NCI-H1436 treated with DMSO at 0.1 percent for 48 hours (cell line): ENCODE results near the gene TAF12.
"Not testable (repeated sequence)": the region's sequence is repeated elsewhere in the genome, so short reads cannot be mapped to it uniquely, and the experiment has no call there.

ENCODE experiments used
- DNase-seq: peaks from one replicate; lab custom pipeline; 2025; lab: John Stamatoyannopoulos, UW

TAF12 gene

DNA sequence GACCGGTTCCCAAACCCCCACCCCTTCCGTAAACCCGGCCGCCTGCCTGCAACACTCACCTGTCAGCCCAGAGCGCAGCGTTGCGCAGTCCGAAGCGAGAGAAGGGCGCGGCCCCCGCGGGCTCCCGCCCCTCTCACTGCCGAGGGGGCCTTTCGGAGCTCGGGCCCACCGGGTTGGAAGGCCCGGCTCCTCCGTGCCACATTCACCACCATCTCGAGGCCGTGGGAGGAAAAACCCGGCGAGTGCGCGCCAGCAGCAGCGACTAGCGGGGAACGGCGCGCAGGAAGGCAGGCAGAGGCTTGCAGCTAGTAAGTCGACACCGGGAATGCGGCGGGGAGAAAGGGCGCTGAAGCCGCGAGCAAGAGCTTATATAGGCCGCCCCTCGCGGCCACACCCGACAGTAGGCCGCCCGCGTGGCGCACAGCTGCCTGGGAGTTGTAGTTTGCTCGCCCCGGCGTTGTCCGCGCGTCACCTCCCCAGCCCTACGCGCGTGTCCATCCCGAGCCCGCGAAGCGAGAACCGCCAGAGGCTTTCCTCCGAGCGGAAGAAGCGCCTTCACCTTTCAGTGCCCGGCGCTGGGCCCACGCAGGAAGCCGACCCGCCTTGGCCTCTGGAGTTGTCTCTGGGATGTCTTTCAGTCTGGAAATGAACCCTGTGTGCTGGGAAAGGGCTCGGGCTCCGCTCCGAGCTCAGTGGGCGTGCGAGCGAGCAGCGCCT, 61.2 kb downstream of the TAF12 start:
- DNase-seq = peak; percentile 67

DNA sequence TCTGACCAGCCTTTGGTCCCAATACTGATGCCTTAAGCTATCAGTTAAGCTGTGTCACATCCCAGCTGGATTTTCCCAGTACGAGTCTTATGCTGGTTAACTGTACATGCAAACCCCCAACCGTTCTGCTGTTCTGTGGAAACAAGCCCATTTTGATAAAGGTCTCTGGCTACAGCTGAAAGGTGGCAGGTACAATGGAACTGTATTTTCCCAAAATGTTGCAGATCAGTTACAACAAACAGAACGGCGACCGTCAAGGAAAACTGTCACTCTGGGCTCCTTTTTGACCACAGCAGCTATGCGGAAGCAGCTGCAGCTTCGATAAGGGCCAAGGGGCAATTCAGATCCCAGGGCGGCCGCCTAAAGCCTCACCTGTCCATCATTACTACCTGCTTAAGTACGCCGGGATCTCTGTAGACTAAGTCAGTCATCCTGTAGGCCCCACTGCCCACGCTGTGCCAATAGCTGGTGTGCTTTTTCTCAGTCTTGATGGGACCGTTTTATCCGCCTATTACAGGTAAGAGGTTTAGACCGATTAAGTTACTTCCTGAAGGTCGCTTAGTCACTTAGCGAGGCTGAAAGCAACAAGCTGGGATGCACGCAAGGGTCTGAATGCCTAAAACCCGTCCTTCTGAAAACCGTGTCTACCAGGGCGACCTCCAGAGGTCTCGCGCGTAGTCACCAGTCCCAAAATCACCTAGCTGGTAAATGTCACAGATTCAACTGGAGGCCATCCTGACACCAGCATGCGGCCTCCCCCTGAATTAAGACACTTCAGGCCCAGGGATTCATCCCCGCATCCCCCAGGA, 61.9 kb downstream of the TAF12 start:
- DNase-seq = no peak

- DNase-seq = no peak
These were observed 63.5 kb downstream of the TAF12 start for GRCh38 chr1:28579401-28579800.

GRCh38 chr1:28578696-28579218, 64.1 kb downstream of the TAF12 start:
- DNase-seq = no peak

GRCh38 chr1:28577738-28578536, 64.9 kb downstream of the TAF12 start:
- DNase-seq = no peak

- DNase-seq = no peak
These were observed 65.7 kb downstream of the TAF12 start for GRCh38 chr1:28577052-28577678.

DNA sequence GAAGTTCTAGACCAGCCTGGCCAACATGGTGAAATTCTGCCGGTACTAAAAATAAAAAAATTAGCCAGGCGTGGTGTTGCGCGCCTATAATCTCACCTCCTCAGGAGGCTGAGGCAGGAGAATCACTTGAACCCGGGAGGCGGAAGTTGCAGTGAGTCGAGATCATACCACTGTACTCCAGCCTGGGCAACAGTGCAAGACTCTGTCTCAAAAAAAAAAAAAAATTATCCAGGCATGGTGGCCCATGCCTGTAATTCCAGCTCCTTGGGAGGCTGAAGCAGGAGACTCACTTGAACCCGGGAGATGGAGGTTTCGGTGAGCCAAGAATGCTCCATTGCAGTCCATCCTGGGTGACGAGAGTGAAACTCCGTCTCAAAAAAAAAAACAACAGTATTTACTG, 69.3 kb downstream of the TAF12 start:
- DNase-seq = no peak

GRCh38 chr1:28572891-28573290, 70.0 kb downstream of the TAF12 start:
- DNase-seq = not testable (repeated sequence)

- DNase-seq = no peak
These were observed 71.0 kb downstream of the TAF12 start for GRCh38 chr1:28571911-28572310.

GRCh38 chr1:28566931-28567330, 75.9 kb downstream of the TAF12 start:
- no peak for DNase-seq

DNA sequence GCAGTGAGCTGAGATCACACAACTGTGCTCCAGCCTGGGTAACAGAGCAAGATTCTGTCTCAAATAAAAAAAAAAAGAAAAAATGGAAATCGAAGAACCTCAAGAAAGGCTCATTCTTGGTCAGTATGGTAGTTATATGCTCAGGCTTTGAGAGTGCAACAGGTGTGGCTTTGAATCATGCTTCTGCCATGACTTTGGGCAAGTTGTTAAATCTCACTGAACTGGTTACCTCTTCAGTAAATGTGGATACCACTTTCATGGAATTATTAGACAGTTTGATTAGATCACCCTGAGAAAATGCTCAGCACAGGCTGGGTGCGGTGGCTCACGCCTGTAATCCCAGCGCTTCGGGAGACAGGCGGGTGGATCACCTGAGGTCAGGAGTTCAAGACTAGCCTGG, 77.1 kb downstream of the TAF12 start:
- no peak for DNase-seq

- no peak for DNase-seq
These were observed 77.8 kb downstream of the TAF12 start for GRCh38 chr1:28565040-28565439.

DNA sequence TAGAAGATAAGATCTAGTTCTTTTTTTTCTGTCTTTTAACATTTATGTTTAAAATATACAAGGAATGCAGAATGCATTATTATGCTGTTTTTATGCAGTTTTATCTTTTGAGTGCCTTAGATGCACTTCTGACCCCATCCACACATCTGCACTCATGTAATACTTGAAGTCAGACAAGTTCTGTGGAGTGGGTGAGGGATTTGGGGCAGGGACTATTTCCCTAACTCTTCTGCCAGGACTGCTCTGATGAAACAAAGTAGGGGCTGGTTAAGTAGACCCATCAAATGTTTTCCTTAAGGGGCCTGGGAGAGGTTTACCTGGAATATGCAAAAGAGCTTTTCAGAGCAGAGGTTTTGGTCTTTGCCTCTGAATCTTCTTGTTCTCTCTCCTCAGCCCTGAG, 78.6 kb downstream of the TAF12 start:
- DNase-seq = no peak

DNA sequence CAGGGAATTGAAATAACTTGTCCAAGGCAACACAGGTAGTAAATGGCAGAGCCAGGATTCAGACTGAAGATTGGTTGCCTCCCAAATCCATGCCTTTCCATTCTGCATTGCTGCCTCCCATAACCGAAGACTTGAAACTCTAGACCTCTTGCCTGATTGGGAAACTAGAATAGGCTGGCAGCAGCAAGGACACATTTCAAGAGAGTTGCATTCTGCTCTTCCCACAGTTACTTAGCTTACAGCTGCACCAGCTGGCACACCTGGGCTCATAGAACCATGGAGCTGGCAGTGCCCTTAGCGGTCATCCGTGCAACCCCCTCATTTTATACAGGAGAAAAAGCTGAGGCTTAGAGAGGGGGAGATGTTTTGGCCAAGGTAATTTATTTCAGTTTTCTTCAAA, 82.0 kb downstream of the TAF12 start:
- DNase-seq = no peak
